CD4-positive, alpha-beta T cell (primary cell): Measurements from ENCODE around the gene GPR63. TPM values are rescaled to one million over a fixed set of nuclear protein-coding genes. Genes with fewer than 3 reads are reported as not detected.

Experiments used
- ATAC-seq: fragments of 200-7000 bp; cut with Tn5 transposase; one replicate; pipeline ENCODE4 v1.10.0; 2022; ENCODE audit warnings: mild to moderate bottlenecking; ENCODE audit not compliant: poor library complexity
- CTCF ChIA-PET: fragments of 350-600 bp; sonication (Branson Sonifier 250); formaldehyde crosslinking; loops from one replicate; lab custom pipeline; 2021; ENCODE audit warnings: antibody characterized with exemption, inconsistent platforms; lab: Charles Lee
- POLR2A ChIA-PET: fragments of 350-600 bp; sonication (Branson Sonifier 250); formaldehyde crosslinking; loops from one replicate; lab custom pipeline; 2021; ENCODE audit warnings: antibody characterized with exemption, inconsistent platforms; lab: Charles Lee
- DNase-seq, 14 experiments: peaks; one replicate each; pipeline ENCODE4 v3.0.0-alpha.2; 2013 to 2020; ENCODE audit warnings: mixed read lengths in 2 of 14
- H3K27ac ChIP-seq, 2 donors: one replicate each; pipeline versions ENCODE4 v1.5.1 to v1.7.0; 2013; ENCODE audit warnings: low read length in 2 of 2, low read depth in 1 of 2, mild to moderate bottlenecking in 1 of 2
- H3K27me3 ChIP-seq, 2 experiments: 1 replicate in 1 of 2; 2 replicates in 1 of 2; pipeline versions ENCODE4 v1.6.1 to v1.7.0; 2013; ENCODE audit warnings: low read length in 2 of 2, control low read depth in 1 of 2, mild to moderate bottlenecking in 1 of 2, moderate library complexity in 1 of 2; ENCODE audit not compliant: insufficient read depth in 2 of 2, control insufficient read depth in 1 of 2
- H3K36me3 ChIP-seq: one replicate; pipeline ENCODE4 v1.6.1; 2013; ENCODE audit warnings: low read length, control low read depth; ENCODE audit not compliant: insufficient read depth
- H3K4me1 ChIP-seq: one replicate; pipeline ENCODE4 v1.6.1; 2013; ENCODE audit warnings: low read length, control low read depth; ENCODE audit not compliant: insufficient read depth
- H3K4me3 ChIP-seq: one replicate; pipeline ENCODE4 v1.5.1; 2013; ENCODE audit warnings: mild to moderate bottlenecking, low read length, moderate library complexity
- H3K9me3 ChIP-seq, 2 experiments: 1 replicate in 1 of 2; 2 replicates in 1 of 2; pipeline versions ENCODE4 v1.6.1 to v1.7.0; 2013; ENCODE audit warnings: low read length in 2 of 2, mild to moderate bottlenecking in 2 of 2, control low read depth in 1 of 2, moderate library complexity in 1 of 2; ENCODE audit not compliant: control insufficient read depth in 1 of 2, insufficient read depth in 1 of 2
- H3K27ac Mint-ChIP-seq: one replicate; pipeline ENCODE4 v1.8.0; 2020; ENCODE audit warnings: mixed read lengths
- H3K27me3 Mint-ChIP-seq: one replicate; pipeline ENCODE4 v1.8.0; 2021; ENCODE audit warnings: mixed read lengths
- H3K36me3 Mint-ChIP-seq: one replicate; pipeline ENCODE4 v1.8.0; 2021; ENCODE audit warnings: low read depth, mixed read lengths
- H3K4me1 Mint-ChIP-seq: one replicate; pipeline ENCODE4 v1.8.0; 2021; ENCODE audit warnings: low read depth, mixed read lengths
- H3K4me3 Mint-ChIP-seq: one replicate; pipeline ENCODE4 v1.8.0; 2020; ENCODE audit warnings: mild to moderate bottlenecking, mixed read lengths
- H3K9me3 Mint-ChIP-seq: one replicate; pipeline ENCODE4 v1.8.0; 2020; ENCODE audit warnings: mixed read lengths
- intact Hi-C, 2 experiments: fragments of 100-400 bp; cut with DNase I in 1 of 2; cut with micrococcal nuclease in 1 of 2; formaldehyde crosslinking; loops; one replicate each; pipeline versions ENCODE4 v1.15.1 to v1.9.0; 2023 to 2025; cut with DNase I, micrococcal nuclease
- total RNA-seq, 174 experiments: library from RNA in 2 of 174; stranded (reverse) in 2 of 174; gene quantifications; one replicate each; pipeline ENCODE4 v1.2.3 and lab custom pipeline; 2021 to 2026
- TF ChIP-seq, protein P1 (sequence below): fragments of 200-600 bp; IDR thresholded peaks from one replicate; pipeline ENCODE4 v1.8.0; 2022; ENCODE audit warnings: antibody characterized with exemption, mild to moderate bottlenecking

GPR63 gene
- total RNA-seq, 2 experiments from 2014 or later: 0.20 to 0.25 TPM

DNA sequence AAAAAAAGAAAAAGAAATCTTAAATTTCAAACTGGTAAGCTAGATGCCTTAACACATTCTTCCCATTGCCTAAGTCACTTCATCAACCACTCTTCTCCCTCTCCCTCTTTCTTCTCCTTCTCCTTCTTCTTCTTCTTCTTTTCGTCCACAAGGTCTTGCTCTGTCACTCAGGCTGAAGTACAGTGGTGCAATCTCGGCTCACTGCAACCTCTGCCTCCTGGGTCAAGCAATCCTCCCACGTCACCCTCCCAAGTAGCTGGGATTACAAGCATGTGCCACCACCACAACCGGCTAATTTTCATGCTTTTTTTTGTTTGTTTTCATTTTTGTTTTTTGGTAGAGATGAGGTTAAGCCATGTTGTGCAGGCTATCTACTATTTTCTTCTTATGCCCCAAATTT is 60.2 kb downstream of the GPR63 start:
- no peak for DNase-seq
- Mint-ChIP-seq H3K9me3 (peaks cover under 1% of the 10 kb centered on the region), H3K27ac (no peak overlapping the region), H3K27me3 (peaks cover 15% of the 10 kb centered on the region), H3K4me1 (no peaks in the 10 kb centered on the region), H3K4me3 (no peak overlapping the region), H3K36me3 (no peaks in the 10 kb centered on the region)
- intact Hi-C loops: no loop called here
- ChIA-PET CTCF (no interaction called here), POLR2A (no interaction called here)
- H3K27ac ChIP-seq: no peak overlapping the region
- TF ChIP-seq, protein P1, sequence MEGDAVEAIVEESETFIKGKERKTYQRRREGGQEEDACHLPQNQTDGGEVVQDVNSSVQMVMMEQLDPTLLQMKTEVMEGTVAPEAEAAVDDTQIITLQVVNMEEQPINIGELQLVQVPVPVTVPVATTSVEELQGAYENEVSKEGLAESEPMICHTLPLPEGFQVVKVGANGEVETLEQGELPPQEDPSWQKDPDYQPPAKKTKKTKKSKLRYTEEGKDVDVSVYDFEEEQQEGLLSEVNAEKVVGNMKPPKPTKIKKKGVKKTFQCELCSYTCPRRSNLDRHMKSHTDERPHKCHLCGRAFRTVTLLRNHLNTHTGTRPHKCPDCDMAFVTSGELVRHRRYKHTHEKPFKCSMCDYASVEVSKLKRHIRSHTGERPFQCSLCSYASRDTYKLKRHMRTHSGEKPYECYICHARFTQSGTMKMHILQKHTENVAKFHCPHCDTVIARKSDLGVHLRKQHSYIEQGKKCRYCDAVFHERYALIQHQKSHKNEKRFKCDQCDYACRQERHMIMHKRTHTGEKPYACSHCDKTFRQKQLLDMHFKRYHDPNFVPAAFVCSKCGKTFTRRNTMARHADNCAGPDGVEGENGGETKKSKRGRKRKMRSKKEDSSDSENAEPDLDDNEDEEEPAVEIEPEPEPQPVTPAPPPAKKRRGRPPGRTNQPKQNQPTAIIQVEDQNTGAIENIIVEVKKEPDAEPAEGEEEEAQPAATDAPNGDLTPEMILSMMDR: no peak
- no peaks in the 10 kb centered on the region for H3K36me3 ChIP-seq
- no peaks in the 10 kb centered on the region for H3K4me1 ChIP-seq
- ATAC-seq: no peak
- no peaks in the 10 kb centered on the region for H3K9me3 ChIP-seq
- no peak overlapping the region for H3K4me3 ChIP-seq
- peaks cover 2 to 3% of the 10 kb centered on the region in 2 experiments for H3K27me3 ChIP-seq

DNA sequence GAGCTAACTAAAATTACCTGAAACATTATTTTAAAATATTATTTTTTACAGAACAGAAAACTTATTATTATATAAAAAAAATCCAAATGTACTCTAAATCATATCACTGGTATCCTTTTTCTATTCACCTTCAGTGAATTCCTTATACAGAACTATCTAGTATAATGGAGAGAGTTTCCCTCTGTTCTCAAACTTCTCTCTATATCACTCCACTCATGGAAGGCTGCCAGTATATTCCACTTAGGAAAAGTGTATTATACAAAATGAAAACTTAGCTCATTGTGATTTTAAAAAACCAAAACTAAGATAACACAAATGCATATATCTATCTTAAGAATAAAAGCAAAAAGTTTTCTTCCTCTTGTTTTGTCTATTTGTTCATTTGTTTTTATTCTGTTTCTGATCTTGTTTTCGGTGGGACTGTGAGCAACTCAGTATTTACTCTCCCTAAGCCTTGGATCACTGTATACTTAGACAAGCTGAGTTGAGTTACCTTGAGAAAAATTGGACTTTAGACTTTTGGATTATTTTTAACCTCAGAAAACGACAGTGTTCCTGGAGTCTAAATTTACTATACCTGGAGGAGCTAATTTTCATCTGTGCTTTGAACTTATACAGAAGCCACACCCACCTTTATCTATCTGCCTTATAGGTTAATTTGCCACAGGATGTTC is 61.4 kb downstream of the GPR63 start:
- intact Hi-C loops: no loop called here
- no peak overlapping the region for H3K4me3 ChIP-seq
- H3K27ac Mint-ChIP-seq: no peak overlapping the region
- TF ChIP-seq, protein P1: no peak
- H3K27me3 Mint-ChIP-seq: peaks cover 17% of the 10 kb centered on the region
- H3K4me1 Mint-ChIP-seq: no peaks in the 10 kb centered on the region
- no peaks in the 10 kb centered on the region for H3K36me3 ChIP-seq
- H3K4me3 Mint-ChIP-seq: no peak overlapping the region
- H3K27ac ChIP-seq: no peak overlapping the region
- H3K9me3 ChIP-seq: no peaks in the 10 kb centered on the region
- no peak for DNase-seq
- peaks cover 0 to 3% of the 10 kb centered on the region in 2 experiments for H3K27me3 ChIP-seq
- H3K4me1 ChIP-seq: no peaks in the 10 kb centered on the region
- POLR2A ChIA-PET: no interaction called here
- H3K9me3 Mint-ChIP-seq: peaks cover 2% of the 10 kb centered on the region
- CTCF ChIA-PET: interaction anchor here (1.9 kb wide), 1 partner anchor 9 kb away, joined by 4 read pairs; no protein-coding TSS in a partner anchor
- no peaks in the 10 kb centered on the region for H3K36me3 Mint-ChIP-seq
- ATAC-seq: no peak

DNA sequence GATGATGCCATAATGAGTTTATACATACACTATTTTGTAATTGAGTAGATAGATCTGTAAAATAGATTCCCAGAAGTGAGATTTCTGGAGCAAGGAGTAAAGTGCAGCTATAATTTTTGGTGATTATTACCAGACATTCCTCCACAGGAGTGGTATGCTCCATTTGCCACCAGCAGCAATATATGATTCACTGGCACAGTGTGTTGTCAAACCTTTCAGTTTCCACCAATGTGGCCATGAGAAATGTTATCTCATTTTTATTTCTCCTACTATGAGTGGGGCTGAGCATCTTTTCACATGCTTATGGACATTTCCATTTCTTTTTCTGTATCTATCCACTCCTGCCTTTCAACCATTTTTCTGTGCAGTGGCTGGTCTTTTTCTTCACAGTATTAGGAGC is 70.5 kb downstream of the GPR63 start:
- Mint-ChIP-seq H3K27me3 (peaks cover 31% of the 10 kb centered on the region), H3K27ac (no peak overlapping the region), H3K4me1 (no peaks in the 10 kb centered on the region), H3K36me3 (no peaks in the 10 kb centered on the region), H3K4me3 (no peak overlapping the region), H3K9me3 (peaks cover 7% of the 10 kb centered on the region)
- Histone ChIP-seq H3K36me3 (no peaks in the 10 kb centered on the region), H3K9me3 (peaks cover 0 to 5% of the 10 kb centered on the region in 2 experiments), H3K4me3 (no peak overlapping the region), H3K27ac (no peak overlapping the region), H3K4me1 (no peaks in the 10 kb centered on the region), H3K27me3 (peaks cover 0 to 3% of the 10 kb centered on the region in 2 experiments)
- intact Hi-C loops: no loop called here
- DNase-seq (no peak), ATAC-seq (no peak)
- ChIA-PET CTCF (no interaction called here), POLR2A (no interaction called here)
- TF ChIP-seq, protein P1: no peak
